ENCODE data around the gene RPTOR.
"Not testable (repeated sequence)": the region's sequence is repeated elsewhere in the genome, so short reads cannot be mapped to it uniquely, and the experiment has no call there.

Gene RPTOR

DNA sequence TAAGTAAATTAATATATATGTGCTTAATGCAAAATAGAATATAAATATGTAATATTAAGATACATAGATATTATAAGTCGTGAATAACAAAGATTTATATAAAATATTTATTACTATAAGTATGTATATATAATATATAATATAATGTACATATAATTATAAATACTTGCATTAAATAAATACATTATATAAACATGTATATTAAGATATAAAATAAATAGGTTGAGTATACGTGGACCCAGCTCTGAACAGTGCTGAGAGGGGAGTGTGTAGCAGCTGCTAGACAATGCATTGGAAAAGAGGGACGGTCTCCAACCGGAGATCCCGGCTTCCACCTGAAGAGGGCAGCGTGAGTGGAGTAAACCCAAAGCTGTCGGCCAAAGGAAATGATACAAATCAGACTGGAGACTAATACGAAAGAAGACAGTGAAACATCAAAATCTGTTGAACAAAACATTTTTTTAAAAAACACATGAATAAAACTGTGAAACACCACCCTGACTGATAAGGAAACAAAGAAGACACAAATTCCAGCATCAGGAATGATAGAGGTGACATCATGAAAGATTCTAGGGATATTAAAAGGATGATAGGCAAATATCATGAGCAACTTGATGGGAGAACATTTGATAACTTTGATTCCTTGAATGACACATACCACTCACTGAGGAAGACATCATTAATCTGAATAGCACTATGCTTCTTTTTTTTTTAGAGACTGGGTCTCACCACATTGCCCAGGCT is 321.6 kb downstream of the RPTOR start:
- DNase-seq (ENCODE audit: extremely low read depth in 1 of 2, low read depth in 1 of 2) = peak in 1 of 2 donors; percentile 44

- DNase-seq (ENCODE audit: extremely low read depth in 1 of 2, low read depth in 1 of 2) = no peak
Observed at GRCh38 chr17:80868022-80868609, 323.5 kb downstream of the RPTOR start.

- DNase-seq (ENCODE audit: extremely low read depth in 1 of 2, low read depth in 1 of 2) = no peak
Observed at GRCh38 chr17:80869481-80870145, 325.0 kb downstream of the RPTOR start.

DNA sequence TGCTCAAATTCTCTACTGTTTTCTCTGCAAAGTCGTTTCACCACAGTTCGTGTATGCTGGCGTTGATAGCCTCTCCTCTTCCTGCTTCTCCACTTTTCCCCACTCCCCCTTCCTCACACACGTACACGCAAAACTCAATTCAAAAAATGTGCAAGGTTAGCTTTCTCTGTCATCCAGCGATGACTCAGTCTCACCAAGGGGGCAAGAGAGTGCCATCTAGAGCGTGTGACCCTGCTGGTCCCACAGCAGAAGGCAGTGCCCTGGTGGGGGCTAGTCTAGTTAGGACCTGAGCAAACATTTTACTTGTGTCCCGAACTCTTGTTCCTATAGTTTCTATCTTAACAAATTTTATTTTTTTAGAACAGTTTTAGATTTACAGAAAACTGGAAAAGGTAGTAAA is 325.8 kb downstream of the RPTOR start:
- DNase-seq (ENCODE audit: extremely low read depth in 1 of 2, low read depth in 1 of 2) = no peak

DNA sequence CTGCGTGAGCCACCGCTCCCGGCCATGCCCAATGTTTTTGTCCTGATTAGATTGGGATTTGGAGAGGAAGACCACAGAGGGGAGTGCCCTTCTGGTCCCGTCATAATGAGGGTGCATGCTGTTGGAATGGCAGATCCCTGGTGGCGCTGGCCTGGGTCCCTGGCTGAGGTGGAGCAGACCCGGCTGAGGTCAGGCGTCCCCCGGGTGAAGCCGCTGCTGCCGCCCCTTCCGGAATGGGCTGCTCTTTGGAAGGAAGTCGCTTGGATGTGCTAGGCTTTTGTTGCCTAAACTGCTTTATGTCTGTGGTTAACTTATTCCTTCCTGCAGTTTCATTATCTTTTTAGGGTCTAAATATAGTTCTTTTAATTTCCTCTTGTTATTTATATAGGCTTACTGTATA is 326.7 kb downstream of the RPTOR start:
- DNase-seq (ENCODE audit: extremely low read depth in 1 of 2, low read depth in 1 of 2) = no peak

DNA sequence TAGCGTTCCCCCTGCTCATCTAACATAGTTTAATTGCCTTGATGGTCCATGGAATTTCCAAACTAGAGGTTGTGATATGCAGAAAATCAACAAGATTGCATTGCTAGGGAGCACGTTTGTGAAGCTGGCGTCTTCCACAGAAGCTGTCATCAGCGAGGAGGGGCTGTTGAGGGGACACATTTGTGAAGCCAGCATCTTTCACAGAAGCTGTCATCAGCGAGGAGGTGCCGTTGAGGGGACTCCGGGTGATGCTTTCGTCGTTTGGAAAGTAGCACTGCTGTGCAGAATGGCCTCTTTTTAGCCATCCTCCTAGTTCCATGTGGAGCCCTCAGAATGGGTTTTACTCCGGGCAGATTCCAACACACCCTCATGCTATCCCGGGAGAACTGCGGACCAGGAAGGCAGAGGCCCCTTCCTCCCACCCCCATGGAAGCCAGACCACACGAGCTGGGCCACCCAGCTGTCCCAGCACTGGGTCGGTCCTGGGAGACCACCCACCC is 327.4 kb downstream of the RPTOR start:
- DNase-seq (ENCODE audit: extremely low read depth in 1 of 2, low read depth in 1 of 2) = no peak

DNA sequence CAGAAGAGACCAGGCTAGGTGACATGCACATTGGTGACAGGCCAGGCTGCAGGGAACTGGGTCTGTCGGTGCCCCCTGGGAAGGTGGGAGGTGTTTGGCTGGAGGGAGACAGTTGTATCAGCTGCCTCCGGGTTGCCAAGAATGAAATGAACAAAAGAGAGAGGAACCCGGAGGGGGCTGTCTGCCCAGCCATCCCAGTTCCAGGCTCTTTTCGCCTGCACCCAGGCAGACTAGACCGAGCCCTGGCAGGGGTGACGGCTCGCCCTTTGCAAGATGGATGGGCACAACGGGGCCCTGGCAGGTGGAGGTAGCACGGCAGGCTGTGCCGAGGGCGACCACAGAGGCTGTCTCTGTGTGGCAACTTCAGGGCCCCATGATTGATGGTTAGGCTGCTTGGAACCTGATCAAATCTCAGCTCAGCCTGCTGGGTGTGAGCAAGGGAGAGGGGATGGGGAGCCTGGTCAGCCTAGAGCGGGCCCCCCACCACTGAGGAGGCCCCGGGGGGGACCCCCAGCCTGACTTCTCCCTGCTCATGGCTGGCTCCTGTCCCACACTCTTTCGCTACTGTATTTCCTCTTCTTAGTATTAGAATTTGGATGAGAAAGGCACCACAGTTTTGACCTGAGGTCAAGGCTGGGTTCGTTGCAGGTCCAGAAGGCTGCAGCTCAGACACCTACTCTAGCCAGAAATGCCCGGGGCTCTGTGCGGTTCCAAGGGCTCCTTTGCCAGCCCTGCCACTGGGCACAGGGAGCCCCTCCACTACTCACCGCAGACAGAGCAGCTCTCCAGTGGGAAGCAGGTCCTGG is 328.1 kb downstream of the RPTOR start:
- DNase-seq (ENCODE audit: extremely low read depth in 1 of 2, low read depth in 1 of 2) = no peak

- no peak for DNase-seq (ENCODE audit: extremely low read depth in 1 of 2, low read depth in 1 of 2)
Observed at GRCh38 chr17:80873307-80873951, 328.8 kb downstream of the RPTOR start.

DNA sequence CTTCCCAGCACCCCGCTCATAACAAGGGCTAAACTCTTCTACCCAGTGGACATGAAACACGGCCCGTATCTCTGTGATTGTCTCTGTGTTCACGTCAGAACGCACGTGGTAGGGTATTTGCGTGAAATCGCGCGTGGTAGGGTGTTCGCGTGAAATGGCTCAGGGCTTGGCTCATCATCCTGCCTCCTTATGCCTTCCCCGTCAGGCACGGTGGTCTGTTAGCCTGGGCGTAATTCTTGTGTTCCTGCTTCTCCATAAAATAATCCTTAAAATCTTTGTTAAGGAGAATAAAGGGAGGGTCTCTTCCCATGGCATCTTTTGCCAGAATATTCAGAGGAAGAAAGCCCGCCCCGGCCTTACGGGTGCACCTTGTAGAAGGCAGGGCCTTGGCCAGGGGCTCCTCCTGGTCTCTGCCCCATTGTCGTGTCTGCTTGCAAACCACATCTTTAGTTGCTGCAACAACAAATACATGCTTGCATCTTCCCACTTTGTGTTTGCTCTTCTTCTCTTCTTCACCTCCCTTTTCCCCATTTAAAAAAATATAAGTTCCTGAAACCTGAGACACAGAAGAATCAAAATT is 330.3 kb downstream of the RPTOR start:
- no peak for DNase-seq (ENCODE audit: extremely low read depth in 1 of 2, low read depth in 1 of 2)

DNA sequence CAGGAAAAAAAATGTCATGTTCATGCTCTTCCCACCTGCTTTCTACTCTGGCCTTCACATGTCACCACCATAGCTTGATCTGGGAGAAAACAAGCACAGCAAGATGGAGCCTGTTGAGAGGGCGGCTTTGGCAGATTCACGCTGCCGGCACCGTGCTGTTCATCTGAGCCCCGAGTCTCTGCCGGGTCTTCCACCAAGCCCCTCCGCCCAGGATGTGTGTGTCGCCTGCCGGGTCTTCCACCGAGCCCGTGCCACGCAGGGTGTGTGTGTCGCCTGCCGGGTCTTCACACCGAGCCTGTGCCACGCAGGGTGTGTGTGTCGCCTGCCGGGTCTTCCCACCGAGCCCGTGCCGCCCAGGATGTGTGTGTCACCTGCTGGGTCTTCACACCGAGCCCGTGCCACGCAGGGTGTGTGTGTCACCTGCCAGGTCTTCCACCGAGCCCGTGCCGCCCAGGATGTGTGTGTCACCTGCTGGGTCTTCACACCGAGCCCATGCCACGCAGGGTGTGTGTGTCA is 330.9 kb downstream of the RPTOR start:
- DNase-seq (ENCODE audit: extremely low read depth in 1 of 2, low read depth in 1 of 2) = not testable (repeated sequence)

GRCh38 chr17:80876456-80876949 is 331.9 kb downstream of the RPTOR start:
- DNase-seq (ENCODE audit: extremely low read depth in 1 of 2, low read depth in 1 of 2) = not testable (repeated sequence)

GRCh38 chr17:80876950-80877728 is 332.5 kb downstream of the RPTOR start:
- DNase-seq (ENCODE audit: extremely low read depth in 1 of 2, low read depth in 1 of 2) = no peak

DNA sequence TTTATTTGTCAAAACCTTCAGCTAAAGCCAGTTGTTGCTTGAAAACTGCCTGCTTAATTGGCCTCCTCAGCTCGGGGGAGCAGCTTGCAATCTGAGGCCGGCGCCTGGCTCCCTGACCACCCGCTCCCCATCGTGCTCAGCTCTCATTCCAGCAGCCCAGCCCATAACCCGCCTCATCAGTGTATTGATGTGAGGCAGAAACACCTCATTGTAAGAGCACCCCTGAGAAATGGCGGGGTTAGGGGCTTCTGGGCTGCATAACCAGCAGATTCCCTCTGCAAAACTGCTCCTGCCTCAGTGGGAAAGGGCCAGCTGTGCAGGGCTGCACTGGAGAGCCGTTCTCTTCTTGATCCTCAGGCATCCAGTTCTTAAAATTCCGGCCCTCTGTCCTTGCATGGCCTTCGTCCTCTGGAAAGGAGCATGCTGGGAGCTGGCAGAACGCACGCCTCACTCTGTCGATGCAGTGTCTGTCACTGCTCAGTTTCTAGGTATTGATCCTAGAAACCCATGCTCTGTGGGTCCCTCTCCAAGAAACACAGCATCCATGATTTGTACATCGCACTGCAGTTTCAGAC is 333.2 kb downstream of the RPTOR start:
- DNase-seq (ENCODE audit: extremely low read depth in 1 of 2, low read depth in 1 of 2) = no peak

GRCh38 chr17:80878876-80879722 is 334.5 kb downstream of the RPTOR start:
- no peak for DNase-seq (ENCODE audit: extremely low read depth in 1 of 2, low read depth in 1 of 2)

GRCh38 chr17:80879723-80880647 is 335.3 kb downstream of the RPTOR start:
- no peak for DNase-seq (ENCODE audit: extremely low read depth in 1 of 2, low read depth in 1 of 2)

GRCh38 chr17:80880648-80880985 is 336.0 kb downstream of the RPTOR start:
- DNase-seq (ENCODE audit: extremely low read depth in 1 of 2, low read depth in 1 of 2) = no peak

DNA sequence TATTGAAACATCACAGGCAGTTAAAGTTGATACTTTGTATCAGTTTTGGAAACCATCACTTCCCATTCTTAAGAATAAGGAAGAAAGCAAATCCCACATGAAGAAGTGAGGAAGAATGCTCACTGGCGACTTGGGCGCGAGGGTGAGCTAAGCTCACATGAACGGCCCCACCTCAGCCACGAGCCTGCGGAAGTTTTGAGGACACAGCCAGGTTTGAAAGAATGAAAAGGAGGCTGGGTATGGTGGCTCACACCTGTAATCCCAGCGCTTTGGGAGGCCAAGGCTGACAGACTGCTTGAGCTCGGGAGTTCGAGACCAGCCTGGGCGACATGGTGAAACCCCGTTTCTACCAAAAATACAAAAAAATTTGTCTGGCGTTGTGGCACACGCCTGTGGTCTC is 336.7 kb downstream of the RPTOR start:
- no peak for DNase-seq (ENCODE audit: extremely low read depth in 1 of 2, low read depth in 1 of 2)

All from activated CD8-positive, alpha-beta memory T cell treated with anti-CD3 and anti-CD28 coated beads for 1 hour (primary cell).